Endothelial cell of umbilical vein (primary cell): ENCODE data around the gene MRPS5. TPM values are rescaled to one million over a fixed set of nuclear protein-coding genes. Genes with fewer than 3 reads are reported as not detected.

ENCODE experiments used
- BruUV-seq: library from RNA; stranded (reverse); fragments of 400-500 nt; replicated peaks from 2 replicates; lab custom pipeline; 2021; lab: Mats Ljungman, UMichigan
- CTCF ChIA-PET: fragments of 300-600, 350-600 bp; sonication (Branson Sonifier 250); formaldehyde crosslinking; loops from one replicate; lab custom pipeline; 2021; ENCODE audit warnings: antibody characterized with exemption, inconsistent platforms; lab: Charles Lee
- POLR2A ChIA-PET: fragments of 300-600, 350-600 bp; sonication (Branson Sonifier 250); formaldehyde crosslinking; loops from one replicate; lab custom pipeline; 2021; ENCODE audit warnings: antibody characterized with exemption, inconsistent platforms; lab: Charles Lee
- DNase-seq: peaks from one replicate; pipeline ENCODE4 v3.0.0-alpha.2; 2011; ENCODE audit warnings: low read depth, low spot score
- FAIRE-seq: peaks from 2 replicates; lab custom pipeline; 2011; peaks lifted over from hg19 to GRCh38; lab: Jason Lieb, UNC
- H2AFZ ChIP-seq: 2 replicates; pipeline ENCODE4 v1.6.0; 2012; ENCODE audit warnings: low read depth, low read length, control low read depth, inconsistent platforms
- H3K27ac ChIP-seq: 2 replicates; pipeline ENCODE4 v1.5.1; 2011; ENCODE audit warnings: low read depth, mild to moderate bottlenecking, control low read depth, low read length, moderate library complexity; ENCODE audit not compliant: insufficient read depth
- H3K27me3 ChIP-seq, 2 experiments: 2 replicates each; pipeline versions ENCODE4 v1.6.0 to v1.6.1; 2011; ENCODE audit warnings: low read length in 2 of 2, mixed read lengths in 1 of 2; ENCODE audit not compliant: control insufficient read depth in 2 of 2, insufficient read depth in 2 of 2
- H3K36me3 ChIP-seq, 2 experiments: 2 replicates in 1 of 2; 3 replicates in 1 of 2; pipeline ENCODE4 v1.5.1; 2011; ENCODE audit warnings: low read length in 2 of 2, mild to moderate bottlenecking in 1 of 2, moderate library complexity in 1 of 2; ENCODE audit not compliant: control insufficient read depth in 2 of 2, insufficient read depth in 2 of 2; ENCODE audit errors: extremely low read depth in 1 of 2
- H3K4me1 ChIP-seq: 3 replicates; pipeline ENCODE4 v1.5.1; 2011; ENCODE audit warnings: mild to moderate bottlenecking, low read length; ENCODE audit not compliant: control insufficient read depth, insufficient read depth; ENCODE audit errors: extremely low read depth
- H3K4me2 ChIP-seq: 2 replicates; pipeline ENCODE4 v1.6.1; 2011; ENCODE audit warnings: low read length, control low read depth, mixed read lengths; ENCODE audit not compliant: insufficient read depth
- H3K4me3 ChIP-seq, 3 experiments: fragments of 200-600 bp in 1 of 3; sonication (generic), shearing (Covaris generic) in 1 of 3; replicated peaks in 1 of 3; 2 replicates each; pipeline ENCODE4 v1.5.1; 2011 to 2016; ENCODE audit warnings: control low read depth in 3 of 3, low read length in 3 of 3, mild to moderate bottlenecking in 2 of 3, inconsistent platforms in 1 of 3, low read depth in 1 of 3, moderate library complexity in 1 of 3; ENCODE audit not compliant: insufficient read depth in 1 of 3
- H3K79me2 ChIP-seq: 2 replicates; pipeline ENCODE4 v1.6.0; 2012; ENCODE audit warnings: low read length, inconsistent platforms; ENCODE audit not compliant: control insufficient read depth, insufficient read depth
- H3K9ac ChIP-seq: replicated peaks from 2 replicates; pipeline ENCODE3; 2011; ENCODE audit warnings: low read length, control low read depth; ENCODE audit not compliant: insufficient read depth; ENCODE audit errors: extremely low read depth
- H3K9me1 ChIP-seq: replicated peaks from 3 replicates; pipeline ENCODE4 v1.6.0; 2011; ENCODE audit warnings: mild to moderate bottlenecking, low read length; ENCODE audit not compliant: control insufficient read depth, insufficient read depth; ENCODE audit errors: extremely low read depth
- H3K9me3 ChIP-seq: replicated peaks from 2 replicates; pipeline ENCODE4 v1.5.1; 2012; ENCODE audit warnings: low read length, inconsistent platforms; ENCODE audit not compliant: control insufficient read depth, insufficient read depth
- H4K20me1 ChIP-seq: replicated peaks from 2 replicates; pipeline ENCODE3; 2011; ENCODE audit warnings: mild to moderate bottlenecking, low read length; ENCODE audit not compliant: control insufficient read depth, insufficient read depth; ENCODE audit errors: extremely low read depth
- EZH2 ChIP-seq: IDR thresholded peaks from 2 replicates; pipeline ENCODE4 v1.6.1; 2012; ENCODE audit warnings: borderline replicate concordance, low read depth, mild to moderate bottlenecking, moderate library complexity, low read length, inconsistent platforms; ENCODE audit not compliant: severe bottlenecking
- FOS ChIP-seq: IDR thresholded peaks from 2 replicates; pipeline ENCODE4 v1.6.1; 2011; ENCODE audit warnings: mild to moderate bottlenecking, low read length, moderate library complexity, borderline replicate concordance; ENCODE audit not compliant: insufficient read depth
- GATA2 ChIP-seq: IDR thresholded peaks from 2 replicates; pipeline ENCODE4 v1.7.0; 2011; ENCODE audit warnings: low read depth, mild to moderate bottlenecking, moderate library complexity, mixed read lengths, low read length; ENCODE audit not compliant: insufficient read length, insufficient read depth
- JUN ChIP-seq: IDR thresholded peaks from 2 replicates; pipeline ENCODE4 v1.6.1; 2011; ENCODE audit warnings: borderline replicate concordance, low read depth; ENCODE audit not compliant: insufficient read length, insufficient read depth
- MAX ChIP-seq: IDR thresholded peaks from 2 replicates; pipeline ENCODE4 v1.6.1; 2011; ENCODE audit not compliant: insufficient read depth, insufficient read length
- MYC ChIP-seq: IDR thresholded peaks from one replicate; pipeline ENCODE4 v1.6.1; 2011; ENCODE audit warnings: mild to moderate bottlenecking, low read depth, low read length
- POLR2A ChIP-seq: IDR thresholded peaks from 2 replicates; pipeline ENCODE4 v1.6.1; 2012; ENCODE audit warnings: low read depth, mild to moderate bottlenecking, control low read depth, low read length
- POLR2AphosphoS5 ChIP-seq: IDR thresholded peaks from 2 replicates; pipeline ENCODE4 v1.6.1; 2012; ENCODE audit warnings: low read depth, mild to moderate bottlenecking, control low read depth, low read length, moderate library complexity; ENCODE audit not compliant: insufficient read depth
- dilution Hi-C: fragments of 300-500 bp; cut with MboI; formaldehyde crosslinking; loops from one replicate; pipeline ENCODE4 v1.15.0; 2019; ENCODE audit warnings: low sequenced_read_pairs; ENCODE audit not compliant: extremely low pct_ligation_motif_present
- intact Hi-C: fragments of 100-400 bp; cut with micrococcal nuclease; formaldehyde crosslinking; loops from one replicate; pipeline ENCODE4 v1.10.0; 2022
- polyA plus RNA-seq, 4 experiments: library from polyadenylated mRNA; depleted of rRNA in 3 of 4; stranded (reverse) in 3 of 4; unstranded in 1 of 4; fragments of >200 nt; gene quantifications; 2 replicates each; pipeline versions ENCODE4 v1.2.1 to v1.2.3, GENCODE V29; 2011 to 2012; ENCODE audit warnings: missing spikeins in 1 of 4
- total RNA-seq: library from RNA; stranded (reverse); gene quantifications from 2 replicates; pipeline ENCODE4 v1.2.3, GENCODE V29; 2021
- TF ChIP-seq, protein P1 (sequence below), 2 donors: IDR thresholded peaks; 1 replicate in 1 of 2; 2 replicates in 1 of 2; pipeline ENCODE4 v1.5.1; 2011; ENCODE audit warnings: low read length in 2 of 2, mild to moderate bottlenecking in 2 of 2, moderate library complexity in 2 of 2, control low read depth in 1 of 2, inconsistent platforms in 1 of 2, low read depth in 1 of 2; ENCODE audit not compliant: insufficient read depth in 1 of 2; ENCODE audit errors: extremely low read depth in 1 of 2

MRPS5 gene
- total and polyA plus RNA-seq, 2 donors (not counting 3 experiments of a cell fraction or from before 2014, with no cell fraction given) = 50.5 to 62.8 TPM

- intact Hi-C loops (no loop called here), dilution Hi-C loops (no loop called here)
- ChIA-PET POLR2A (no interaction called here), CTCF (interaction anchor here (2.2 kb wide), 1 partner anchor 11 kb away, joined by 17 read pairs; no protein-coding TSS in a partner anchor)
- Histone ChIP-seq H3K27me3 (no peaks in the 10 kb centered on the region), H3K9ac (no peak overlapping the region), H3K9me3 (no peaks in the 10 kb centered on the region), H3K79me2 (no peaks in the 10 kb centered on the region), H3K9me1 (no peaks in the 10 kb centered on the region), H3K36me3 (peaks cover 35 to 46% of the 10 kb centered on the region in 2 experiments), H3K4me2 (no peak overlapping the region), H4K20me1 (no peaks in the 10 kb centered on the region), H2AFZ (no peak overlapping the region), H3K4me3 (no peak overlapping the region), H3K4me1 (no peaks in the 10 kb centered on the region), H3K27ac (no peak overlapping the region)
- FAIRE-seq (no peak), DNase-seq (no peak)
- BruUV-seq = no TSS peak
- TF ChIP-seq EZH2 (no peak), JUN (no peak), POLR2AphosphoS5 (no peak), MYC (no peak), MAX (no peak), POLR2A (no peak), GATA2 (no peak), FOS (no peak)
- TF ChIP-seq, protein P1, sequence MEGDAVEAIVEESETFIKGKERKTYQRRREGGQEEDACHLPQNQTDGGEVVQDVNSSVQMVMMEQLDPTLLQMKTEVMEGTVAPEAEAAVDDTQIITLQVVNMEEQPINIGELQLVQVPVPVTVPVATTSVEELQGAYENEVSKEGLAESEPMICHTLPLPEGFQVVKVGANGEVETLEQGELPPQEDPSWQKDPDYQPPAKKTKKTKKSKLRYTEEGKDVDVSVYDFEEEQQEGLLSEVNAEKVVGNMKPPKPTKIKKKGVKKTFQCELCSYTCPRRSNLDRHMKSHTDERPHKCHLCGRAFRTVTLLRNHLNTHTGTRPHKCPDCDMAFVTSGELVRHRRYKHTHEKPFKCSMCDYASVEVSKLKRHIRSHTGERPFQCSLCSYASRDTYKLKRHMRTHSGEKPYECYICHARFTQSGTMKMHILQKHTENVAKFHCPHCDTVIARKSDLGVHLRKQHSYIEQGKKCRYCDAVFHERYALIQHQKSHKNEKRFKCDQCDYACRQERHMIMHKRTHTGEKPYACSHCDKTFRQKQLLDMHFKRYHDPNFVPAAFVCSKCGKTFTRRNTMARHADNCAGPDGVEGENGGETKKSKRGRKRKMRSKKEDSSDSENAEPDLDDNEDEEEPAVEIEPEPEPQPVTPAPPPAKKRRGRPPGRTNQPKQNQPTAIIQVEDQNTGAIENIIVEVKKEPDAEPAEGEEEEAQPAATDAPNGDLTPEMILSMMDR (IDR thresholded peaks at IDR 0.05; ENCODE audit: extremely low read depth in 1 of 2, insufficient read depth in 1 of 2, low read depth in 1 of 2, low read length in 2 of 2) = no peak
Observed at GRCh38 chr2:95104606-95105005, 17.0 kb downstream of the MRPS5 start.
